Keratinocyte (primary cell): ENCODE data around the gene NKX6-1.

ENCODE experiments used
- CTCF ChIP-seq, 3 experiments: IDR thresholded peaks in 1 of 3; conservative IDR thresholded peaks in 1 of 3; optimal IDR thresholded peaks in 1 of 3; 2 replicates in 2 of 3; 3 replicates in 1 of 3; pipeline versions ENCODE3 to v1.5.1; 2011; ENCODE audit warnings: low read length in 3 of 3, mild to moderate bottlenecking in 3 of 3, moderate library complexity in 2 of 3, control low read depth in 1 of 3, inconsistent platforms in 1 of 3; ENCODE audit not compliant: insufficient read depth in 2 of 3; ENCODE audit errors: extremely low read depth in 1 of 3
- EZH2 ChIP-seq: IDR thresholded peaks from one replicate; pipeline ENCODE4 v1.6.1; 2012; ENCODE audit warnings: inconsistent platforms, mild to moderate bottlenecking, low read length, moderate library complexity

- TF ChIP-seq EZH2, result no peak
- TF ChIP-seq CTCF (optimal IDR thresholded peaks at IDR 0.05 in 1 of 3, IDR thresholded peaks at IDR 0.05 in 1 of 3, conservative IDR thresholded peaks at IDR 0.05 in 1 of 3; ENCODE audit: extremely low read depth in 1 of 3, insufficient read depth in 2 of 3, low read length in 3 of 3), result no peak
Measured at GRCh38 chr4:84459783-84460182, 39.3 kb downstream of the NKX6-1 start.
